ENCODE results near the gene RBFOX1.
A peak's percentile ranks its signal among the peaks of the same experiment; 100 is the strongest.

RBFOX1 gene

DNA sequence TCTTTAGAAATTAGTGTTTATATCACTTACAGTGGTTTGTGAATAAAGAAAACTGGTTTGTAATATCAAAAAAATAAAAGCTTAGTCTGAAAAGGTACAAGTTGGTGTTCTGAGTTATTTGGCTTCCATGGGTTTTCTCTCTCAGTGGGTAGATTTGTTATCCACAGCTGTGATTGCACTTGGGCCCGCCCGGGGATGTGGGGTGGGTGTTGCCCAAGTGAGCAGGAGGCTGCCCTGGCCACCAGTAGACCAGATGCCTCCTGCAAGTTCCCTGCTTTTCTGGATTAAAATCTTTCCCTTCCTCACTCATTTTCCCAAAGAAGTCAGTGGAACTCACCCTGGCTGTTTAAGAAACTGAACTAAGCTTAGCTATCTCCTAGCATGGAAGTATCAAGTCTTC, 380.6 kb downstream of the RBFOX1 start:
- FAIRE-seq, result no peak

DNA sequence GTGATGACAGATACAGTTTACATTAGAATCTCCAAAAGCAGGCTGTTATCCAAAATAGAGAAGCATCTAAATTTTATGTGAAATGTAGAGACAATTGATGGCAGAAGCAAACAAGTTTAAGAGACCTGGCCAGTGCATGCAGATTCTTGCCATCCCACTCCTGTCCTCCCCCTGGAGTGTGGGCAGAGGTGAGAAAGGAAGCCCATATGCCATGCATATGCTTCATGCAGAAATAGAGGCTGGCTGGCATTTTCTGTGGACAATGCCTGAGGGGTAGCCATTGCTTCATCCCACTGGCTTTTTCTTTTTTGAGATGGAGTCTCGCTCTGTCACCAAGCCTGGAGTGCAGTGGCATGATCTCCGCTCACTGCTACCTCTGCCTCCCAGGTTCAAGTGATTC, 382.1 kb downstream of the RBFOX1 start:
- FAIRE-seq, result no peak

DNA sequence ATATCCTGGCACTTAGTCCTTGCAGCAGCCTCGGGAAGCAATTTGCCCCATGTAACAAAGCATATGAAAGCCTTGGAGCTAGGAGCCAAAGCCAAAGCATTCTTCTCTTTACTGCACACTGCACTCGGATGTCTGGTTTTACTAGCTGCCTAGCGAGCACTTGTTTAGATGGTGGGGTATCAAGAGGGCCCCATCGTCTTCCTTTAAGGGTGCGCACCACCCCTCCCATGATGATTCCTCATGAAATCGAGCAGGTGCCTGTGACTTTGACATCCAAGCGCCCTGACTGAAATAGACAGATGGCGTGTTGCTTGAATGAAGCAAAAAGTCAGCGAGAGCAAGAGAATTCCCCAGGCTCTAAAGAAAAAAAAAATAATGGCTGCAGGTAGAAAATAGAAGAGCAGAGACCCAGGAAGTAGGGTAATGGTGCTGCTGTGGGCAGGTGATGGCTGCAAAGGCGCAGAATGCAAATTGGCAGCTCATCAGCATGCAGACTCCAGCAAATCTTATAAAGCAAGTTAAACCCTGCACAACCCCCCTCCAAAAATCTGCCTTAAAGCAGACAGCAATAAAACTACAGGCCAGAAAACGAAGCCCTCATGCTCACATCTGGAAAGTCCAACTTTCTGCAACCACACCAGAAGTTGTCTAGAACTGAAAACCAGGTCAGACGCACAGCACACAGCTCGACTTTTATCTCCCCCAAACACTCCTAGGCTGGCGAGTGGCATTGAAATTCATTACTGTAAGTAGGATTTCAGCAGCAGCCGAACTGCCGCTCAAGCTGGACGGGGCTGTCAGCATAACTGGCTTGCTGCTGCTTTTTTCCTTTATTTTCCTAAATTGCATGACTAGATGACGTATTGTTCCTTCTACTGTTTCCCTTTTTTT, 384.3 kb downstream of the RBFOX1 start:
- FAIRE-seq, result no peak

DNA sequence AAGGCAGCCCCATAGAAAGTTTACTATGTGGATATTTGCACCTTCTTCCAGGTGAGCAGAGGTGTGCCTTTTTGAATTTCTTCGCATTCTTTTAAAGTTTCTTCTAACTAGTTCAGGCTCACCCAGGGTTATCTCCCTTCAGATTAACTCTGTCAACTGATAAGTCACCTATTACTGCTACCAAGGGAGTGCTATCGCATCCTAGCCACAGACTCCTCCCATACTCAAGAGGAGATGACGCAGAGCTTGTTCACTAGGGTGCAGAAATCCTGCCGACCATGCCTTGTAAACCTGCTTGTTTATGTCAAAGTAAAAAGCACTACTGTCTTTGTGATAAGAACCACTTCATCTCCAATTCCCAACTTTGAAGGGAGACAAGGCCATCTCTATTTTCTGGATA, 390.1 kb downstream of the RBFOX1 start:
- no peak for FAIRE-seq

DNA sequence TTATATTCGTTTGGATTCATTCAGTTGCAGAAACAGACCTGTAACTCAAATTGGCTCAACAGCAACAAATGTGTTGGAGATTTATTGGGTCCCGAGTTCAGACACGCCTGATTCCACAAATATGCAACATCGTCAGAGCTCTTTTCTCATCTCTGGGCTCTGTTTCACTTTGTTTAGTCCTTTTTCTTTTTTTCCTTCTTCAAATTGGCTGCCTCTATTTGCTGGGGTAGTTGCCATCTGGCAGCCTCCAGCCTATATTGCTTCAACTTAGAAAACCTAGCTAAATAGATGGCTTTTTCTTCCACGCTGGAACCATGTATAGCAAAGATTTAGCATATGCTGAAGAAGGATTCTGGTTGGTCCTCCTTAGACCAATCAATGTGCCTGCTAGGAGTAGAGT, 398.5 kb downstream of the RBFOX1 start:
- FAIRE-seq, result no peak

DNA sequence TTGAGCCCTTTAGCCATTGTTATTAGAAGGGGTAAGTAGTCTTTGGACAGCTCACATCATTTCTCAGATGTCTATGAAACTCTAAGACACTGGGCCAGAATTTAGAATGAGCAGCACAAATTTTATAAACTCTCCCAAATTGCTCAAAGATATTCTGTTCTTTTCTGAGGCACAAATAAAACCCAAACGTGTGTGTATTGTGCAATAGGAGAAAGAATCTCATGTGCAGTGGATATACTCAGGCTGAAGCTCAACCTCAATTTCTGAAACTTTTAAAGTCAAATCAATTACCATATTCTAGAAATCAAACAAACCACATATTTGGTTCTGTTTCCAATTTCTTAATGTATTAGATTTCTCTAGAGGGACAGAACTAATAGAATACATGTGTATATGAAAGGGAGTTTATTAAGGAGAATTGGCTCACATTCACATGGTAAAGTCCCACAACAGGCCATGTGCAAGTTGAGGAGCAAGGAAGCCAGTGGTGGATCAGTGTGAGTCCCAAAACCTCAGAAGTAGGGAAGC, 403.6 kb downstream of the RBFOX1 start:
- no peak for FAIRE-seq

DNA sequence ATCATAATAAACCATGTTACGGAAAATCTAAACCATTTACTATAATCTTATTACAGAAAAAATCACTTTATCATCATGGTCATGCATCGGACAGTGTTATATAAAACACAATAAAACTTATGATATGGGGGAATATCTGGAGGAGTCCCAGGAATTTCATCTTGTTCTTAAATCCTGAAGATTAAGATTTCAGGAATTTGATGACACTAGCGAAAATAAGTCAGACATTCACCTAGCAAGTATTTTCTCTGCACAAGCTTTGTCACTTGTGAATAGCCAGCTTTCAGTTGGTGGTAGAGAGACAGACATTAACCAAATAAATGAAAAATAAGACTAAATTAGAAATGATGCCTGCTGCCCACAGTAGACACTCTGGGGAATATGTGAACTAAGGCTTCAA, 410.0 kb downstream of the RBFOX1 start:
- no peak for FAIRE-seq

DNA sequence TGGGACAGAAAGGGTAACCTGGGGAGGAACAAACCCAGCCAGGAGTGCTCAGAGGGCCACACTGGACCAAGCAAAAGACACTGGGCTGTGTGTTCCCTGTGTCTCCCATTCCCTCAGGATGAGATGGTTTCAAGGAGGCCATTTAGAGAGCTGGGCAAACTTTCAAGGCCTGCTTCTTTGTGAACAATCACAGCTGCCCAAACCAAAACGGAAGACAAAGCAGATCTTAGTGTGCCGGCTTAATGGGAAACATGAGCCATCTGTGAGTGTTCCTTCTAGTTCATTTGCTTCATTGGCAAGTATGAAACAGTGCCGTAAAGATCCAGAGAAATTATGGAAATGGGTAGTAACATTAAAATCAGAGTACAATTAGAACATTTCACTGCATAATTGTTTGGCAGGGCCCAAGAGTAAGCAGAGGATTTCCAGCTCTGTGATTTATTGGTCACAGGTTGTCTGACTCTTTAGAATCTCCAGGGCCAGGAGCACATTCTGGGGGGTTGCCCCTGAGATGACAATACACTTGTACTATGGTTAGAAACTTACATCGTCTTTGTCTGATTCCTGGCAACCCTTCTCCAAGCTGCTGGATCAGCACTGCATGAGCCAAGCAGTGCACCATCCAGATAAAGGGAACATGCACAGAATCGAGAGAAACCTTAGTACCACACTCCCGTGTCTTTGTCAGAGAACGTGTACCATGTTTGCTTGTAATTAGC, 412.1 kb downstream of the RBFOX1 start:
- peak; percentile 86 for FAIRE-seq

DNA sequence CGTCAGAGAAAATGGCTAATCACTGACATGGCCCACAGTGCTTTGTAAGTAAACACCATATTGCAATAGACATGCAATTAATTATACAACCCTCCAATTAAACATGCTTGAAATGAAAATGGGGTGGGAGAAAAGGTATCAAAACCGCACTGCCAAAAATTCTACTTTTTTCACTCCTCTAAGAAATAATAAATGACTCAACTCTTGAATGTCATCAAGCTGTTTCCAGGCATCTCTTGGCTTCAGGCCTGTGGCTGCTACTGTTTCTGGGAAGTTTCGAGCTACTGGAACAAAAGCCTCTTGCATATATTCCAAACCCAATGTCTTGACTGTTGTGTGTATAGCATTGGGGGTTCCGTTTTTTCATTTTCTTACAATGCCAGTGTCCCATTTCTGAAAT, 412.6 kb downstream of the RBFOX1 start:
- FAIRE-seq, result peak; percentile 21

DNA sequence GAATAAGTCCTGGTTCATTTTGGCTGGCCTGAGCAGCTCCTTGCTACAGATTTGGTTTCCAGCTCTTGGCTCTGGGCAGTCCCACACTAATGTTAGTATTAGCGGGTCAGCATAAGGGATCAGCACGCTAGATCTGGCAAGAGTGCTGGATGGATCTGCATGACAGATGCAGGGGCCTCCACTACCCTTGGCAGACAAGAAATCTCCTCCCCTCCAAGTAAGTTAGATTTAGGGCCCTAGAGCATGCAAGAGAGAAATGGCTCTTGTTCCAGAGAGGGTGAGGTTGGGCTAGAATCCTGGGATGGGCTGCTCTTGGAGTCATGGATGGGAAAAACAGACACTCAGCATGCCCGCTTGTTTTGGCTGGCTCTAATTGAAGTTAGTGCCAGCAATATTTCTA, 414.3 kb downstream of the RBFOX1 start:
- FAIRE-seq, result no peak

DNA sequence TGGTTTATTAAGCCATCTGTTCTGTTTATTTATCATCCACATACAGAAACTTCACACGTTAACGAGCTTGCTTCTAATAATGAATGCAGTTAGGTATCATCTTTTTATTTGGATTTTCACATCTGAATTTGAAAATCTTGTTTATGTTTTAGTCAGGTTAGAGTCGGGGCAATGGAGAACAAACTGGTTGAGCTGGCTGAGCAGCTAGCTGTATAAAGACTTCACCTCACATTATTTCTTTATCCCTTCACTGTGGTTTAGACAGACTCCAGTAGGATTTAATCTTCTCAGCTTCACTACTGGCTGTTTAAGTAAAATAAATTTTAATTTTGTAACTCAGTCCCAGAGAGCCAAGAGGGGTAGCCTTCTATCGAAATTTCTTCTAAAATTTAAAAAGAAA, 415.9 kb downstream of the RBFOX1 start:
- no peak for FAIRE-seq

DNA sequence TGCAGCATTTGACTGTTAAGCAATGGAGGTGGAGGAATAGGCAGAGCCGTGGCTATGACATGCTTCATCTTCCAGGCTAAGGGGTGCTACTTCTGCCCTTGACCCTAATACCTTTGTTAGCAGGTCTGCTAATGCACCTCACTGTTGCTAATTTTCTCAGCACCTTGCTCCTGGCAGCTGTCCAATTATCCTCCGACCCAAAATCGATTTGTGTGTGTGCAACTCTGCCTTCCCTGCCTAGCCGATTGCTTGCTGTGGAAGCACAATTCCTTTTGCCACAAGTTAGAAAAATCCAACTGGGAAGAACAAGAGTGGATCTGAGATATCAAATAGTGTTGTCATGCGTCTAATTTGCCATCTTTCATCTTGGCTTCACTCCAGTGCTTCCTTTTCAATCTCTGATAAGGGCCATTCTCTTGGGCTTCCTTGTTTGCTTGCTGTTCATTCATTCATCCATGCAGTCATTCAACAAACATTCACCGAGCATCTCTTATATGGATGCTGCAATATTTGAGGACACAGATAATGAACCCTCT, 422.8 kb downstream of the RBFOX1 start:
- FAIRE-seq, result peak; percentile 36

Data from islet of Langerhans (tissue), 1 donor.